ENCODE measurements around the gene NKTR. TPM values are rescaled to one million over a fixed set of nuclear protein-coding genes. Genes with fewer than 3 reads are reported as not detected.
A peak's percentile ranks its signal among the peaks of the same experiment; 100 is the strongest.

NKTR gene
- total and polyA plus RNA-seq, 9 of the 15 experiments (the other 6 are each of a cell fraction or from before 2014, with no cell fraction given), result 19.7 to 123 (median 92.6) TPM

GRCh38 chr3:42601896-42602581, 1.6 kb downstream of the NKTR start (continued):
- TF ChIP-seq, protein P1, sequence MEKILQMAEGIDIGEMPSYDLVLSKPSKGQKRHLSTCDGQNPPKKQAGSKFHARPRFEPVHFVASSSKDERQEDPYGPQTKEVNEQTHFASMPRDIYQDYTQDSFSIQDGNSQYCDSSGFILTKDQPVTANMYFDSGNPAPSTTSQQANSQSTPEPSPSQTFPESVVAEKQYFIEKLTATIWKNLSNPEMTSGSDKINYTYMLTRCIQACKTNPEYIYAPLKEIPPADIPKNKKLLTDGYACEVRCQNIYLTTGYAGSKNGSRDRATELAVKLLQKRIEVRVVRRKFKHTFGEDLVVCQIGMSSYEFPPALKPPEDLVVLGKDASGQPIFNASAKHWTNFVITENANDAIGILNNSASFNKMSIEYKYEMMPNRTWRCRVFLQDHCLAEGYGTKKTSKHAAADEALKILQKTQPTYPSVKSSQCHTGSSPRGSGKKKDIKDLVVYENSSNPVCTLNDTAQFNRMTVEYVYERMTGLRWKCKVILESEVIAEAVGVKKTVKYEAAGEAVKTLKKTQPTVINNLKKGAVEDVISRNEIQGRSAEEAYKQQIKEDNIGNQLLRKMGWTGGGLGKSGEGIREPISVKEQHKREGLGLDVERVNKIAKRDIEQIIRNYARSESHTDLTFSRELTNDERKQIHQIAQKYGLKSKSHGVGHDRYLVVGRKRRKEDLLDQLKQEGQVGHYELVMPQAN (IDR thresholded peaks at IDR 0.05; ENCODE audit: borderline replicate concordance), result peak; percentile 42; the same call in 1 of the 2 replicates
- TF ChIP-seq IFI16 (CRISPR knock-in tag; IDR thresholded peaks at IDR 0.05) (no peak), FOXP4 (CRISPR knock-in tag; IDR thresholded peaks at IDR 0.05; ENCODE audit: borderline replicate concordance) (no peak), SREBF2 (CRISPR knock-in tag; IDR thresholded peaks at IDR 0.05) (no peak), ZFPM2 (CRISPR knock-in tag; IDR thresholded peaks at IDR 0.05) (no peak), NBN (IDR thresholded peaks at IDR 0.05; ENCODE audit: low read depth) (no peak), ZNF444 (CRISPR knock-in tag; IDR thresholded peaks at IDR 0.05) (no peak), PRMT5 (CRISPR knock-in tag; IDR thresholded peaks at IDR 0.05) (no peak), ZNF76 (CRISPR knock-in tag; IDR thresholded peaks at IDR 0.05; ENCODE audit: borderline replicate concordance) (no peak), ZNF316 (IDR thresholded peaks at IDR 0.05) (no peak), KHSRP (IDR thresholded peaks at IDR 0.05) (0 out of 2 replicates have a peak, but pooled peaks have one; percentile 3), ZNF143 (CRISPR knock-in tag; IDR thresholded peaks at IDR 0.05) (no peak), EP400 (IDR thresholded peaks at IDR 0.05) (no peak), FUS (optimal IDR thresholded peaks at IDR 0.05; ENCODE audit: low read depth, low read length) (no peak), BACH1 (tag; IDR thresholded peaks at IDR 0.05) (no peak), SAFB2 (IDR thresholded peaks at IDR 0.05; ENCODE audit: borderline replicate concordance, low read depth, low read length, severe bottlenecking) (no peak), GABPA (tag; conservative IDR thresholded peaks at IDR 0.05; ENCODE audit: low read depth) (no peak), HDAC1 (IDR thresholded peaks at IDR 0.05) (no peak; a peak in 1 of 4 replicates), ZFP91 (CRISPR knock-in tag; IDR thresholded peaks at IDR 0.05) (no peak), JUNB (CRISPR knock-in tag; conservative IDR thresholded peaks at IDR 0.05) (no peak), ERF (CRISPR knock-in tag; IDR thresholded peaks at IDR 0.05) (no peak), NFE2L1 (tag; IDR thresholded peaks at IDR 0.05; ENCODE audit: borderline replicate concordance, low read depth) (no peak)
- TF ChIP-seq, protein P2, sequence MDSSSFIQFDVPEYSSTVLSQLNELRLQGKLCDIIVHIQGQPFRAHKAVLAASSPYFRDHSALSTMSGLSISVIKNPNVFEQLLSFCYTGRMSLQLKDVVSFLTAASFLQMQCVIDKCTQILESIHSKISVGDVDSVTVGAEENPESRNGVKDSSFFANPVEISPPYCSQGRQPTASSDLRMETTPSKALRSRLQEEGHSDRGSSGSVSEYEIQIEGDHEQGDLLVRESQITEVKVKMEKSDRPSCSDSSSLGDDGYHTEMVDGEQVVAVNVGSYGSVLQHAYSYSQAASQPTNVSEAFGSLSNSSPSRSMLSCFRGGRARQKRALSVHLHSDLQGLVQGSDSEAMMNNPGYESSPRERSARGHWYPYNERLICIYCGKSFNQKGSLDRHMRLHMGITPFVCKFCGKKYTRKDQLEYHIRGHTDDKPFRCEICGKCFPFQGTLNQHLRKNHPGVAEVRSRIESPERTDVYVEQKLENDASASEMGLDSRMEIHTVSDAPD (CRISPR knock-in tag; IDR thresholded peaks at IDR 0.05), result no peak

Measured in K562 (cell line).